Breast epithelium (tissue), 4 donors: ENCODE results near the gene PCGF1. TPM values are rescaled to one million over a fixed set of nuclear protein-coding genes. Genes with fewer than 3 reads are reported as not detected.

Experiments used
- DNase-seq, 2 donors: peaks; one replicate each; pipeline ENCODE4 v3.0.0-alpha.2; 2019; ENCODE audit warnings: low spot score in 2 of 2
- H3K27ac ChIP-seq, 2 donors: fragments of 200-600 bp; sonication (generic) in 1 of 2; one replicate each; pipeline ENCODE4 v1.5.1; 2016 to 2019; ENCODE audit warnings: mild to moderate bottlenecking in 1 of 2
- H3K27me3 ChIP-seq, 2 donors: fragments of 200-600 bp; sonication (generic) in 1 of 2; one replicate each; pipeline versions ENCODE4 v1.5.1 to v1.6.0; 2017 to 2019; ENCODE audit warnings: control low read depth in 1 of 2, mild to moderate bottlenecking in 1 of 2
- H3K36me3 ChIP-seq: fragments of 200-600 bp; one replicate; pipeline ENCODE4 v1.5.1; 2019
- H3K4me1 ChIP-seq, 2 donors: fragments of 200-600 bp; sonication (generic); one replicate each; pipeline ENCODE4 v1.5.1; 2016 to 2019; ENCODE audit warnings: control low read depth in 1 of 2
- H3K4me3 ChIP-seq, 3 donors: fragments of 200-600 bp; sonication (generic); 1 replicate in 2 of 3; 2 replicates in 1 of 3; pipeline ENCODE4 v1.5.1; 2016 to 2019; ENCODE audit warnings: mild to moderate bottlenecking in 3 of 3, moderate library complexity in 2 of 3
- H3K9me3 ChIP-seq, 2 donors: fragments of 200-600 bp; sonication (generic) in 1 of 2; one replicate each; pipeline ENCODE4 v1.5.1; 2016 to 2019; ENCODE audit warnings: control low read depth in 1 of 2
- POLR2A ChIP-seq: fragments of 450-650 bp; IDR thresholded peaks from one replicate; pipeline ENCODE4 v1.6.1; 2016; ENCODE audit warnings: antibody characterized with exemption, mild to moderate bottlenecking, moderate library complexity
- POLR2AphosphoS5 ChIP-seq, 3 donors: sonication (generic); formaldehyde crosslinking; IDR thresholded peaks; one replicate each; pipeline ENCODE4 v1.6.1; 2017; ENCODE audit warnings: antibody characterized with exemption in 3 of 3
- intact Hi-C: fragments of 100-400 bp; cut with DNase I; formaldehyde crosslinking; loops from one replicate; pipeline ENCODE4 v1.15.1; 2023; ENCODE audit warnings: low total_unique reads
- total RNA-seq, 3 donors: library from RNA; depleted of rRNA; stranded (reverse); fragments of >200 nt; gene quantifications; one replicate each; pipeline ENCODE4 v1.1.0, GENCODE V29; 2016
- TF ChIP-seq, protein P1 (sequence below), 3 donors: fragments of 450-650 bp; IDR thresholded peaks; one replicate each; pipeline ENCODE4 v1.5.1; 2016 to 2017; ENCODE audit warnings: antibody characterized with exemption in 3 of 3, mild to moderate bottlenecking in 3 of 3, moderate library complexity in 3 of 3

PCGF1 gene
- total RNA-seq, 3 donors from 2014 or later = 18.3 to 20.3 (median 19.8) TPM

DNA sequence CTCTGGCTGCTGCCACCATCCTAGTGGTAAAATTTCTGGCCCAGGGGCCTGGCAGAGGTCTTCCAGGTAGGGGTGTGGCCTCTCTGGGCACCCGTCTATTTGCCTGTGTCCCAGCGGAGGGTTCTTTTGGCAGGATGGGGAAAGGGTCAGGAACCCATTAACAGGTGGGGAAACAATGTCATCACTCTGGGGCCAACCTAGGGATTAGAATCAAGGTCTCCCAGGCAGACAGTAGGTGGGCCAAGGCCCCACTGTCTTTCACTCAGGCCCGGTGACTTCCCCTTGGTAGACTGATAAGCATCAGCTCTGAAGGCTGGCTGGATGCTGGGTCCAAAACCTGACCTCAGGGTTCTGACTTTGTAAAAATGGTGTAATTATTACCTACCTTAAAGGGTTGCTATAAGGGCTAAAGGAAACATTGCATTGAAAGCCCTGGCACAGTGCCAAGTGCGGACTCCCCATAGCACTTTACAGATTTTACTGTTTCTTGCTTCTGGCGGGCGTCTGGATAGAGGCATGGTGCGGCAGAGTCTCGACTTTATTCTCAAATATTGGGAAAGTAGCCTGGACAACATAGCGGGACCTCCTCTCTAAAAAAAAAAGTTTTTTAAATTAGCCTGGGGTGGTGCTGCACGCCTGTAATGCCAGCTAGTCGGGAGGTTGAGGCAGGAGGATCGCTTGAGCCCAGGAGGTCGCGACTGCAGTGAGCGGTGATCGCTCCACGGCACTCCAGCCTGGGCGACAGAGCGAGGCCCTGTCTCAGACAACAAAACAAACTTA lies 10.3 kb downstream of the PCGF1 start:
- H3K27ac ChIP-seq = no peak overlapping the region
- H3K4me1 ChIP-seq = peaks cover 0 to 3% of the 10 kb centered on the region in 2 donors
- H3K9me3 ChIP-seq = no peaks in the 10 kb centered on the region
- intact Hi-C loops = no loop called here
- H3K36me3 ChIP-seq = peaks cover 3% of the 10 kb centered on the region
- H3K27me3 ChIP-seq = peaks cover 6 to 7% of the 10 kb centered on the region in 2 donors
- no peak for TF ChIP-seq POLR2AphosphoS5 (IDR thresholded peaks at IDR 0.05)
- TF ChIP-seq, protein P1, sequence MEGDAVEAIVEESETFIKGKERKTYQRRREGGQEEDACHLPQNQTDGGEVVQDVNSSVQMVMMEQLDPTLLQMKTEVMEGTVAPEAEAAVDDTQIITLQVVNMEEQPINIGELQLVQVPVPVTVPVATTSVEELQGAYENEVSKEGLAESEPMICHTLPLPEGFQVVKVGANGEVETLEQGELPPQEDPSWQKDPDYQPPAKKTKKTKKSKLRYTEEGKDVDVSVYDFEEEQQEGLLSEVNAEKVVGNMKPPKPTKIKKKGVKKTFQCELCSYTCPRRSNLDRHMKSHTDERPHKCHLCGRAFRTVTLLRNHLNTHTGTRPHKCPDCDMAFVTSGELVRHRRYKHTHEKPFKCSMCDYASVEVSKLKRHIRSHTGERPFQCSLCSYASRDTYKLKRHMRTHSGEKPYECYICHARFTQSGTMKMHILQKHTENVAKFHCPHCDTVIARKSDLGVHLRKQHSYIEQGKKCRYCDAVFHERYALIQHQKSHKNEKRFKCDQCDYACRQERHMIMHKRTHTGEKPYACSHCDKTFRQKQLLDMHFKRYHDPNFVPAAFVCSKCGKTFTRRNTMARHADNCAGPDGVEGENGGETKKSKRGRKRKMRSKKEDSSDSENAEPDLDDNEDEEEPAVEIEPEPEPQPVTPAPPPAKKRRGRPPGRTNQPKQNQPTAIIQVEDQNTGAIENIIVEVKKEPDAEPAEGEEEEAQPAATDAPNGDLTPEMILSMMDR (IDR thresholded peaks at IDR 0.05) = no peak
- TF ChIP-seq POLR2A = no peak
- DNase-seq = no peak
- peak overlapping the region; percentile 31 to 70 (median 55) for H3K4me3 ChIP-seq

DNA sequence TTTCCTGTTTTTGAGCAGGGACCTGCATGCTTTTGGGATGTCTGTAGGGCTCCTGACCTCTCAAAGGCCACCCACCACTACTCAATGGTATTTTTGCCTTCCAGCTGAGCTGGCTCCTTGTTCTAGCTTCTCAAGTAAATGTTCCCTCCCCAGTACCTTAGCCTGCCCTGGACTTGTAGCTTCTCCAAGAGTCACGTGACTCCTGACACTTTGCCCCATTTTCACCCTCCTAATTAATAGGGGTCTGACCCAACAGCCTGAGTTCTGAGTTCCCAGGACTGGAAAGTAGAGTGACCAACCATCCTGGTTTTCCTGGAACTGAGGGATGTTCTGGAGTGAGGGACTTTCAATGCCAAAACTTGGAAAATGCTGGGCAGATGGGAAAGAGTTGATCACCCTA lies 12.1 kb downstream of the PCGF1 start:
- H3K27me3 ChIP-seq = peaks cover 6 to 7% of the 10 kb centered on the region in 2 donors
- no peaks in the 10 kb centered on the region for H3K9me3 ChIP-seq
- TF ChIP-seq POLR2AphosphoS5 (IDR thresholded peaks at IDR 0.05) (no peak), POLR2A (no peak)
- TF ChIP-seq, protein P1 (IDR thresholded peaks at IDR 0.05) = no peak
- peaks cover 3% of the 10 kb centered on the region for H3K36me3 ChIP-seq
- H3K4me1 ChIP-seq = peaks cover 0 to 3% of the 10 kb centered on the region in 2 donors
- no peak overlapping the region for H3K27ac ChIP-seq
- no peak overlapping the region for H3K4me3 ChIP-seq
- intact Hi-C loops = no loop called here
- DNase-seq = no peak

DNA sequence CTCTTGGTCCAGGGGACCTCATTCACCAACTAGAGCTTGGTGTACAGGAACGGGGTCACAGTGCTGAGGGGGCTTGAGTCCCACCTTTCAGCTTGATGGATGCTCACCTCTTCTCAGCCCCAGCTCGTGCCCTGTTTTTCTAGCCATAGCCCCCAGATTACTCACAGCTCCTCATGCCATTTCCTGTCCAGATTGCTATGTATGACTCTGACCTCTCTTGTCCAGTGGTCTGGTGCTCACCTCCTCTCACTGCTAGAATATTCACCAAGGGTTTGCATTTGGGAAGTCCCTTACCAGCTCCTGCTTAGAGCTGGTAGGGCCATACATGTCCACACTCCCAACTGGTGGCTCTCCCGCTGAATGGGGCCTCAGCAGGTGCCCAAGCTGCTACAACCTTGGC lies 13.9 kb downstream of the PCGF1 start:
- H3K36me3 ChIP-seq = peaks cover 3% of the 10 kb centered on the region
- no peak overlapping the region for H3K4me3 ChIP-seq
- DNase-seq = no peak
- peaks cover 0 to 6% of the 10 kb centered on the region in 2 donors for H3K27me3 ChIP-seq
- TF ChIP-seq POLR2AphosphoS5 (IDR thresholded peaks at IDR 0.05) = no peak
- TF ChIP-seq POLR2A = no peak
- TF ChIP-seq, protein P1 (IDR thresholded peaks at IDR 0.05) = no peak
- intact Hi-C loops = no loop called here
- H3K27ac ChIP-seq = no peak overlapping the region
- H3K4me1 ChIP-seq = no peaks in the 10 kb centered on the region
- no peaks in the 10 kb centered on the region for H3K9me3 ChIP-seq

DNA sequence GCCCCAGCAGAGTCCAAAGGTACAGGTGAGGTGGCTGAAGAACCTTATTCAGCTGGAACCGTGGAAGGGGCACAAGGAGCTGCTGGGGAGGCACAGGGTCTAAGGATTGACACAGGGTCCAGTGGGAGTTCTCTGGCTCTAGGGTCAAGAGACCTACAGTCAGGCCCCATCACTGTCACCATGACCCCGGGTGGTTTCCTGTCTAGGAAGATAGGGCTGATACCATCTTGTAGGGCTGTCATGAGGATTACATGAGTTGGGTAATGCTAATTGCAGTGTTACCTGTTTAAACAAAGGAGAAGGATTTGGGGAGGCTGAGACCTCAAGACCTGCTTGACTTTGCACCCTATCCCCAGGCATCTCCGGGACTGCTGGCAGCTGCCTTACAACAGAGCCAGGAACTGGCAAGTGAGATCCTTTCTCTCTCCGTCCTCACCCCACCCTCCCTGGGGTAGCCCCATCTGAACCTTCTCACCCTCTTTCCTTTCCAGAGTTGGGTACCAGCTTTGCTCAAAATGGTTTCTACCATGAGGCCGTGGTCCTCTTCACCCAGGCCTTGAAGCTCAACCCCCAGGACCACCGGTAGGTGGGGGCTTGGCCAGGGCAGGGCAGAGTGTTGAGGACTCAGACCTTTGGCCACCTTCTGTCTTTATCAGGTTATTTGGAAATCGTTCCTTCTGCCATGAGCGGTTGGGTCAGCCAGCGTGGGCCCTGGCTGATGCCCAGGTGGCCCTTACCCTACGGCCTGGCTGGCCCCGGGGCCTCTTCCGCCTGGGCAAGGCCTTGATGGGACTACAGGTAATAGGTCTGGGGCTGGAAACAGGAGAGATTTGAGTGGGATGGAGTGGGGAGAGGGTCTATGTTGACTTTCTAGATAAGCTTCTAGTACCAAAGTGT lies 15.6 kb downstream of the PCGF1 start:
- Histone ChIP-seq H3K27me3 (no peaks in the 10 kb centered on the region), H3K36me3 (peaks cover 3% of the 10 kb centered on the region), H3K27ac (no peak overlapping the region), H3K4me3 (no peak overlapping the region), H3K4me1 (no peaks in the 10 kb centered on the region), H3K9me3 (no peaks in the 10 kb centered on the region)
- intact Hi-C loops = no loop called here
- TF ChIP-seq, protein P1 (IDR thresholded peaks at IDR 0.05) = no peak
- no peak for TF ChIP-seq POLR2AphosphoS5 (IDR thresholded peaks at IDR 0.05)
- no peak for TF ChIP-seq POLR2A
- no peak for DNase-seq

DNA sequence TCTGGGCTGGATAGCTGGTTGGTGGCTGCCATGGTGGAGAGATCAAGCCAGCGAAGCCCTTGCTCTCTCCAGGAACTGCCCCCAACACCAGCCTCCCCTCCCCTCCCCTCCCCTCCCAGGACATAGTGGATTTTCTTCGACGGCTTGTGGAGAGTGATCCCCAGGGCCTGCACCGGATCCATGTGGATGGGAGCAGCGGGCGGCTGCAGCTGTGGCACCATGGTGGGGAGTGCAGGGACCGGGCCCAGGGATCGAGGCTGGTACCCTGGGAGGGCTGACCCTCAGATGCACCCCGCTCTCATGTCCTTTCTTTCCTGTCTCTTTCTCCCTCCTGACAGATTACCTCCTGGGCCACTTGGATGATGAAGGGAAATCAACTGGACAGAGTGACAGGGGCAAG lies 17.6 kb downstream of the PCGF1 start:
- no peaks in the 10 kb centered on the region for H3K27me3 ChIP-seq
- H3K4me1 ChIP-seq = no peaks in the 10 kb centered on the region
- no peaks in the 10 kb centered on the region for H3K9me3 ChIP-seq
- TF ChIP-seq POLR2AphosphoS5 (IDR thresholded peaks at IDR 0.05) (no peak), POLR2A (no peak)
- TF ChIP-seq, protein P1 (IDR thresholded peaks at IDR 0.05) = no peak
- H3K4me3 ChIP-seq = no peak overlapping the region
- peaks cover 3% of the 10 kb centered on the region for H3K36me3 ChIP-seq
- intact Hi-C loops = no loop called here
- DNase-seq = no peak
- H3K27ac ChIP-seq = no peak overlapping the region
